A549 (cell line): ENCODE data around the gene PDHB.

Experiments used
- CHD2 ChIP-seq: fragments of 150-350 bp; IDR thresholded peaks from 2 replicates; pipeline ENCODE4 v1.6.1; 2014; ENCODE audit warnings: low read length; ENCODE audit not compliant: partially characterized antibody
- CTCF ChIP-seq: fragments of >200 bp; sonication (Bioruptor Twin); formaldehyde crosslinking; IDR thresholded peaks from 3 replicates; pipeline ENCODE4 v1.5.1; 2016
- EP300 ChIP-seq, 2 experiments: fragments of >200 bp; sonication (Bioruptor Twin); formaldehyde crosslinking; IDR thresholded peaks; 2 replicates in 1 of 2; 3 replicates in 1 of 2; pipeline ENCODE4 v1.6.1; 2016 to 2017
- JUNB ChIP-seq: fragments of >200 bp; sonication (Bioruptor Twin); formaldehyde crosslinking; IDR thresholded peaks from 2 replicates; pipeline ENCODE4 v1.6.1; 2016
- NPAS2 ChIP-seq: fragments of 250-450 bp; sonication (Bioruptor Pico); IDR thresholded peaks from 2 replicates; pipeline ENCODE4 v1.8.0; 2022; ENCODE audit warnings: mild to moderate bottlenecking, moderate library complexity, borderline replicate concordance
- POLR2A ChIP-seq: IDR thresholded peaks from 2 replicates; pipeline ENCODE4 v1.6.1; 2012; ENCODE audit warnings: mild to moderate bottlenecking, low read length
- RNF2 ChIP-seq: fragments of 200-600 bp; sonication (generic); IDR thresholded peaks from 2 replicates; pipeline ENCODE4 v1.6.1; 2016; ENCODE audit warnings: low read depth, mild to moderate bottlenecking, antibody characterized with exemption, moderate library complexity, borderline replicate concordance
- ZNF302 ChIP-seq: fragments of 250-450 bp; sonication (Bioruptor Pico); IDR thresholded peaks from 2 replicates; pipeline ENCODE4 v1.9.0; 2021; ENCODE audit warnings: inconsistent platforms, mild to moderate bottlenecking, moderate library complexity

GRCh38 chr3:58417075-58417474 is 16.6 kb downstream of the PDHB start:
- TF ChIP-seq JUNB (no peak), CTCF (no peak), NPAS2 (no peak), CHD2 (no peak), ZNF302 (no peak), RNF2 (no peak), EP300 (IDR thresholded peaks at IDR 0.05) (no peak), POLR2A (no peak)
